Erythroblast (primary cell): ENCODE results near the gene SLC25A13.

Source experiments
- GATA1 ChIP-seq: IDR thresholded peaks from 2 replicates; pipeline ENCODE4 v1.6.1; 2011; ENCODE audit warnings: low read depth, mild to moderate bottlenecking, control low read depth, low read length, moderate library complexity
- POLR2A ChIP-seq: IDR thresholded peaks from 2 replicates; pipeline ENCODE4 v1.6.1; 2011; ENCODE audit warnings: mild to moderate bottlenecking, low read length

GRCh38 chr7:96236198-96237039 is 85.5 kb downstream of the SLC25A13 start:
- TF ChIP-seq POLR2A: no peak
- TF ChIP-seq GATA1: no peak
